HG03097 (cell line): Measurements from ENCODE around the gene STK36.

Experiments used
- ATAC-seq: cut with Tn5 transposase; IDR thresholded peaks from one replicate; pipeline ENCODE4 v1.9.1; 2021; ENCODE audit not compliant: unreplicated experiment, low FRiP score

The STK36 gene

GRCh38 chr2:218745559-218746469, 73.9 kb downstream of the STK36 start:
- ATAC-seq: no peak

- no peak for ATAC-seq
These were observed 74.5 kb downstream of the STK36 start for GRCh38 chr2:218746470-218746795.

GRCh38 chr2:218746960-218747359, 75.1 kb downstream of the STK36 start:
- no peak for ATAC-seq

DNA sequence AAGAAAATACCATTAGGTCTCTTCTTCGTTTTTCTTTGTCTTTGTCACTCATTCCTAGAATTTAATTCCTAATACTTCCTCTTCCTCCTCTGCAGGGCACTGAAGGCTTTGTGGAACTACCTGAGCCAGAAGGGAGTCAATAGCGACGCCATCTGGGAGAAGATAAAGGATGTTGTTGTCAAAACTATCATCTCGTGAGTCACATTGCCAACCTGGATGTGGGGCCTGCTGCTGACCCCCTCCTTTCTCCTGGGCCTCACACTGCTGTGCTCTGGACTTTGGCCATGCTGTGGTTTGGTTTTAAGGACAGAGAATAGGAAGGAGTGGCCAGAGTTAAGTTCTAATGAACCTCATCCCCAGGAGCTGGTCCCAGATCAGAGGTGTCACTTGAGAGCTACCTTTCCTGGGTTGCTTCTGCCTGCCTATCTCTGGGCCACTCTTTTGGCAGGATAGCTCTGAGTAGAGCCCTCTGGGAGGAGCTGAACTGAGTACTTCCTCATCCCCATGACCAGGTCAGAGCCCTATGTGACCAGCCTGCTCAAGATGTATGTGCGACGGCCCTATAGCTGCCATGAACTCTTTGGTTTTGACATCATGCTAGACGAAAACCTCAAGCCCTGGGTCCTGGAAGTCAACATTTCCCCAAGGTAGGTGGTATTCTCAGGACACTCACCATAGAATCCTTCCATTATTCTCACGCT, 77.0 kb downstream of the STK36 start:
- no peak for ATAC-seq
